Skeletal muscle cell (primary cell): ENCODE results near the gene GRAMD1A.

Experiments
- DNase-seq: peaks from one replicate; pipeline ENCODE4 v3.0.0-alpha.2; 2010; ENCODE audit warnings: low read depth
- H3K4me3 ChIP-seq: 2 replicates; pipeline ENCODE4 v1.5.1; 2011; ENCODE audit warnings: low read depth, mild to moderate bottlenecking, control low read depth, low read length, moderate library complexity

Gene GRAMD1A

DNA sequence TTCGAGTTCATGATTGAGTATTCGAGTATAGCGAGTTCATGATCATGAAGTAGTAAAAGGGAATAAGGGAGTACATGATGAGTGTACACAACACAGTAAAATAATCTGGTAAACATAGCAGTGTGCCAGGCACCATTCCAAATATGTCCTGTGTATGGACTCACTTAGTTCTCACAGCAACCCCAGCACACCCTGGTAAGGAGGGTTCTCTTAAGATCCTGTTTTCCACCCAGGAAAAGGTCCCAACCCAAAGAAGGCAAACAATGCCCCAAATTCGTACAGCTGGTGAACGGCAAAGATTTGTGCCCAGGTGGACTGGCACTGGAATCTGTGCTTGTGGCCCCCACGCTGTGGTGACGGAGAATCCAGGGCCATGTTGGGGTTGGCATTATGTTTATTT is 62.8 kb downstream of the GRAMD1A start:
- H3K4me3 ChIP-seq: no peak overlapping the region
- DNase-seq: no peak

DNA sequence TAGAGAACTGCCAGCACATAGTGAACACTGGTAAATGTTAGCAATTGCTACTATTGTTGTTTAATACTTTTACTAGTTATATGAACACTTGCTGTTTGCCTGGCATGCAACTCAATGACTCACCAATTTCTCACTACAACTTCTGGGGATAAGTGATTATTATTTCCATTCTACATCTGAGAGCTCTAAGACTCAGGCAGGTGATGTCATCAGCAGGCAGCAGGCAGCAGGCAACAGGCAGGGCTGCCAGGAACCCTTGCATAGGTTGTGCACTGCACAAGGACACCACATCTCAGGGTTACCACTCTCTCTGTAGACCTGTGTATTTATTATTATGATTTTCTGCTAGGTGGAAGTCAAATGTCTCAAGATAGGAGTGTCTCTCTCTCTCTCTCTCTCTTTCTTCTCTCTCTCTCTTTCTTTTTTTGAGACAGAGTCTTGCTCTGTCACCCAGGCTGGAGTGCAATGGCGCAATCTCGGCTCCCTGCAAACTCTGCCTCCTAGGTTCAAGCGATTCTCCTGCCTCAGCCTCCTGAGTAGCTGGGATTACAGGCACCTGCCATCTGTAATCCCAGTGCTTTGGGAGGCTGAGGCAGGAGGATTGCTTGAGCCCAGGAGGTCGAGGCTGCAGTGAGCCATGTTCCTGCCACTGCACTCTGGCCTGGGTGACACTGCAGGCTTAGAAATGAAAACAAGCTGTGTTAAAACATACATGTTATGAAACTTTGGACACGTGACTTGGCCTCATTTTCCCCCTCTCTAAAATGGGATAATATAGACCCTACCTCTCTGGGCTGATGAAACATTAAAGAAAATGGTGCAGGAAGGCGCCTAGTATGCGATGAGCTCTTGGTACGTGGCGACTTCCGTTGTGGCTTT is 64.1 kb downstream of the GRAMD1A start:
- peak; percentile 21 for DNase-seq
- H3K4me3 ChIP-seq: no peak overlapping the region

DNA sequence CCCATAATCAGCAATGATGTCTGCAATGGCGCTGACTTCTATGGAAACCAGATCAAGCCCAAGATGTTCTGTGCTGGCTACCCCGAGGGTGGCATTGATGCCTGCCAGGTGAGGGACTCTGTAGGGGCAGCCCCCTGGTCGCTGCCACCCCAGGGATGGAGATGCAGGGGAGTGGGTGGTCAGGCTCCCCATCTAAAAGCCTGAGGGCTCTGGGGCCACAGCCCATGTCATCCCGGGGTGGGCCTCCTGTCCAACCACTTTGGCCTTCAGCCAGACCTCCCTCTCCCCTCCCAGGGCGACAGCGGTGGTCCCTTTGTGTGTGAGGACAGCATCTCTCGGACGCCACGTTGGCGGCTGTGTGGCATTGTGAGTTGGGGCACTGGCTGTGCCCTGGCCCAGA is 65.5 kb downstream of the GRAMD1A start:
- DNase-seq: no peak
- no peak overlapping the region for H3K4me3 ChIP-seq

DNA sequence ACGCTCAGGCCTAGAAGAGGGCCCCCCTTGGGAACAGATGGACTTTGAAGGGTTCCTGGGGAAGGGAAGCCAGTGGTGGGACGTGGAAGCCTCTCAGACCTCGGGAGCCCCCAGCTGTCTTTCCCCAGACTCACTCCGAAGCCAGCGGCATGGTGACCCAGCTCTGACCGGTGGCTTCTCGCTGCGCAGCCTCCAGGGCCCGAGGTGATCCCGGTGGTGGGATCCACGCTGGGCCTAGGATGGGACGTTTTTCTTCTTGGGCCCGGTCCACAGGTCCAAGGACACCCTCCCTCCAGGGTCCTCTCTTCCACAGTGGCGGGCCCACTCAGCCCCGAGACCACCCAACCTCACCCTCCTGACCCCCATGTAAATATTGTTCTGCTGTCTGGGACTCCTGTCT is 66.0 kb downstream of the GRAMD1A start:
- H3K4me3 ChIP-seq: no peak overlapping the region

DNA sequence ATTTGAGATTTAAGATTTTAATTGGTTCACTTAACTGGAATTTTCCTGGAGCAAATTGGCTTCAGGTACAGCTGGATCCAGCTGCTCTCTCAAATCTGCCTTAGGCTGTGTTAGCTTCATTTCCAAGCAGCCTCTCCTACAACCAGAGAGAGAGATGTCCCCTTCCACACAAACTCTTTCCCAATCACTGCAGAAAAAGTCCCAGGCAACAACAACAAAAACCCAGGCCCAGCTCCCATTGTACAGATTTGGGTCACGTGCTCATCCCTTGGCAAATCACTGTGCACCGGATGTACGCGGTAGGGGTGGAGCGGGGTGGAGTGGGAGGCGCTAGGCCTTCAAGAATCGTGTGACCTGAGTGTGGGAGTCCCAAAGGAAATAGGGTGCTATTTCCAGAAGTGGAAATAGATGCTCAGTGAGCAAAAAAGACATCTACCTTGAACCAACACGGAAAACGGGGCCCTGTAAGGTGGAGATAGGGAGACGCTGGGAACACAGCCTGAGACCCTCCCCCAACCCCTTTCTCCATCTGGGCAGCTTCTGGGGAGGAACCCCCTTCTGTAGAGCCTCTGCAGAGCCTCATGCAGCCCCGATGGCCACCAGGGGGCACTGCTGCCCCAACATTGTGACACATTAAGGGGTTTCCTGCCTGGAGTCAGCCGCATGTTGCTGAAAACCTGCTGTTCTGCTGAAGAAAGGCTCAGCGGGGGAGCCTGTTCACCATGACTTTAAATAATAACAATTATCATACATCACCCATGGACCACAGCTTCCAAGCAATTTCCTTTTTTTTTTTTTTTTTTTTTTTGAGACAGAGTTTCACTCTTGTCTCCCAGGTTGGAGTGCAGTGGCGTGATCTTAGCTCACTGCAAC is 66.8 kb downstream of the GRAMD1A start:
- no peak overlapping the region for H3K4me3 ChIP-seq
- DNase-seq: no peak

More for the DNA sequence above, 66.0 kb downstream of the GRAMD1A start:
- DNase-seq: no peak

DNA sequence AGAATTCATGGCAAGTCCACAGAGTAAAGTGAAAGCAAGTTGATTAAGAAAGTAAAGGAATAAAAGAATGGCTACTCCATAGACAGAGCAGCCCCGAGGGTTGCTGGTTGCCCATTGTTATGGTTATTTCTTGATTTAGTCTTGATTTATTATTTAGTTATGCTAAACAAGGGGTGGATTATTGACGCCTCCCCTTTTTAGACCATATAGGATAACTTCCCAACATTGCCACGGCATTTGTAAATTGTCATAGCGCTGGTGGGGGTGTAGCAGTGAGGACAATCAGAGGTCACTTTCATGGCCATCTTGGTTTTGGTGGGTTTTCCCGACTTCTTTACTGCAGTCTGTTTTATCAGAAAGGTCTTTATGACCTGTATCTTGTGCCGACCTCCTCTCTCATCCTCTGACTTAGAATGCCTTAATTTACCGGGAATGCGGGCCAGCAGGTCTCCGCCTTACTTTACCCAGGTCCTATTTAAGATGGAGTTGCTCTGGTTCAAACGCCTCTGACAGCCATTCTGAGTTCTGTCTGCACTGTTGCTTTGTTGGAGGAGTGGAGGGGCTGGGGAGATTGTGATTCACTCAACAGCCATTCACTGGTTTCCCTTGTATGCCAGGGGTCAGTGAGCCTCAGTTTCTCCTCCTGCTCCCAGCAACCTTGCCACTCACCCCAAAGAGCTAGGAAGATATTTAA is 69.0 kb downstream of the GRAMD1A start:
- DNase-seq: no peak
- H3K4me3 ChIP-seq: no peak overlapping the region

DNA sequence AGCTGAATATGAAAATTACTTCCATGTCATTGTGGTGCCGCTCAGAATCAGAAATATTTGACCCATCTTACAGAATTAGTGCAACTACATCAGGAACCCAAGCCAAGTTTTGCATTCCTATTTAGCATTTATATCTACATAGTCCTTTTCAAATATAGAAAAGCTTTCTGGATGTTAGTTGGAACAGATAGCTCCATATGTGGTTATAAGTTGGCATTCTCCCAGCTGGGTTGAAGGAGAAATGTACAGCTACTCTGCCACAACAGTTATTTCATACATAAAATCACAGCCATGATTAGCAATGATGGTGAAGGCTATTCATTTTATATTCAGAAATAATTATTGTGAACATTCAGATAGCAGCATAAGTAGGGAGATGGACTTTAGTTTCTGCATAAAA is 69.6 kb downstream of the GRAMD1A start:
- no peak for DNase-seq
- H3K4me3 ChIP-seq: no peak overlapping the region

DNA sequence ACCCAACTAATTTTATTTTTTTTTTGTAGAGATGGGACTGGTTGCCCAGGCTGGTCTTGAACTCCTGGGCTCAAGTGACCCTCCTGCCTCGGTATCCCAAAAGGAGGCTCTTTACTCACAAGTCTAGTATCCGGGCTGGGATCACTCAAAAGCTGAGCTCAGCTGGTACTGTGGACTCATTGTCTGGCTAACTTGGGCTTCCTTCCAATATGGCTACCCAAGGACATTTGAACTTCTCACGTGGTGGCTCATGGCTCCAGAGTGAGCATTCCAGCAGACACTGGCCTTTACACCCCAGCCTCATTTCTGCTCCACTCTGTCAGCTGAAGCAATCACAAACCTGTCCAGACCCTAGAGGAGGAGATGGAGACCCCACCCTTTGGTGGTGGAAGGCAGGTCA is 70.3 kb downstream of the GRAMD1A start:
- no peak overlapping the region for H3K4me3 ChIP-seq
- no peak for DNase-seq

DNA sequence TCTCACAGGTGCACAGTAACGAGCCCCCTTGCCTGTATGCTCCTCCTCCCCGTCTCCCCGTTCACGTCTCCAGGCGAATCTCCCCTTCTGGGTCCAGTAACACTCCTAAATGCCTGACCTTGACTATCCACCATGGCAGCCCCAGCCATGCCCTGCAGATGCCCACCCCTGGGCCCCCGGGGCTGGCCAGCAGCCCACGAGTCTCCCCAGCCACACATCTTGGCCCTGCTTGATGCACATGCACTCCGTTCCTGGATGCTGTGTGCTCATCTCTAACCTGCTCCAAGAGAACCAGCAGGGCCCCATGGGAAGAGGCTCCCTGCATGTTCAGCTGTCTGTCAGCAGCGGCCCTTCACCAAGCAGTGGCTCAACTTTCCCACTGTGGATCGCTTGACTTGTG is 73.4 kb downstream of the GRAMD1A start:
- no peak for DNase-seq
- H3K4me3 ChIP-seq: no peak overlapping the region

DNA sequence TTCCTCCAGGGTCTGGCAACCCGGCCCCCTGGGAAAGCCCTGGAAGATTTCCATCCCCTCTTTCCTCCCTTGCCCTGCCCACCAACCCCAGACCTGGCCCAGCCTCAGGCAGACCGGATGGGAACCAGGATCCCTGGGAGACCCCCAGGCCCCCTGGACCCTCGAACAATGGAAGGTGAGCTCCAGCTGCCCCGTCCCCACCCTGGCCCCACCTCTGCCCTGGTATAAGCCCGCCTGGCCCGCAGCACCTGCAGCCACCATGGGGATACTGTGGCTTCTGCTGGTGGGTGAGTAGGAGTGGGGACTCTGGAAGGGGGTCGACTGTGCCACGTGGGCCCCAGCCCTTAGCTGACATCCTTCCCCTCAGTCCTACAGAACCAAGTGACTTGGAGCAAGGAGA is 73.8 kb downstream of the GRAMD1A start:
- no peak overlapping the region for H3K4me3 ChIP-seq
- DNase-seq: no peak

DNA sequence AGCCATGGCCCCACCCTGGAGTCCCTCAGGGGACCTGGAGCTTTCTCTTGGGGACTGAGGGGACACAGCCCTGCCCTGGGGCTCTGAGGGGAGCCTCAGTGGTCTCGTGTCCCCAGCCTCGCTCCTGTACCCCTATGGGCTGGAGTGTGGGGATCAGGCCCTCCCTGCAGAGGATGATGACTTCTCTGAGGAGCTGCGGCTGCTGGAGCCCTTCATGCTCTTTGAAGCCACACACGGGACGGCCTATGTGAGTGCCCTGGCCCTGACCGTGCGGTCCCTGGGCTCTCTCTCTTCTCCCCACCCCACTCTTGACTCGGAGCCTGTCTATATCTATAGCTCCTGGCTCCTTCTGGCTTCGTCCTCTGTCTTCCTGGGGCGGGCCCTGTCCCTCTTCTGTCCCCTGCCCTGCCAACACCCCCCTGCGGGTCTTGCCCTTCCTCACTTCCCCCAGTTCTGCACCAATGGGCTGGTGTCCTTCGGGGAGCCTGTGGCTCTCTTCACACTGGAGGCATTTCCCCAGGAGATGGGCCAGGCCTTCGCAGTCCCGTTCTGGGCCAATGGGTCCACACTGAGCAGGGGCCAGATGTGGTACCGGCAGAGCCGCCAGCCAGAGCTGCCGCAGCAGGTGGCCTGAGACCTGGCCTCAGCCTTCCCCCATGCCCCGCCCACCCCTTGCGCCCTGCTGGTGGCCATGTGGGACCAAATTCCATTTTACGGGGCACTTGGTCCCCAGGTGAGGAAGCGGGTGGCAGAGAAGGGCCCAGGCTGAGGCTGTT is 74.5 kb downstream of the GRAMD1A start:
- no peak for DNase-seq
- H3K4me3 ChIP-seq: no peak overlapping the region

DNA sequence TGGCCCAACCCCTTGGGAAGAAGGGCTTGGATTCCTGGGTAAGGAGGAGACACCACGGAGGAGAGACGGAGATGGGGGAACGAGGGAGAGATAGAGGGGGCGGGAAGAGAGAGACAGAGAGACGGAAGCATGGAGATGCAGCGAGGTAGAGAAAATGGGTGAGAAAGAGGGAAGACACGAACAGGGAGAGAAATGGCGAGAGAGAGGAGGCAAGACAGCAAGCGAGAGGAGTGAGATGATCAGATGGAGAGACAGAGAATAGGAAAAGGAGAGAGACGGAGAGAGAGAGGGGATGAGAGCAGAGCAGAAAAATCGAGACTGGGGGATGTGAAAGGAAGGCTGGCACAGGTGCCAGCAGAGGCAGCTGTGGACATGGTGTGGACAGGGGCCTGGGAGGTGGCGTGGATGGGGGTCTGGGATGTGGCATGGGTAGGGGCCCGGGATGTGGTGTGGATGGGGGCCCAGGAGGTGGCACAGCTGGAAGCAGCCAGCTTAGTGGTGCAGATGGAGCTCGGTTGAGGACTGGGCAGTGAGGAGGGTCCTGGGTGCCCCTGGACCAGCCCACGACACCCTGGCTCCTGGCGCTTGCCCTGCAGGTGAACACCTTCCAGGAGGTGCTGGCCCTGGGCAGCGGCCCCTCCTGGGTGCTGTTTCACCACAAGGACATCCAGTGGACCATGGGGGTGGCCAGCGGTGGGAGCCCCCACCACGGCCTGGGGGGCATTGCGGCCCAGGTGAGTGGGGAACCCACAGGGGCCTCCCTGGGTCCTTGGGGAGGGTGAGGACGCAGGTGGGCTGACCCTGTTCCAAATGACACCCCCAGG is 75.3 kb downstream of the GRAMD1A start:
- DNase-seq: no peak
- no peak overlapping the region for H3K4me3 ChIP-seq

DNA sequence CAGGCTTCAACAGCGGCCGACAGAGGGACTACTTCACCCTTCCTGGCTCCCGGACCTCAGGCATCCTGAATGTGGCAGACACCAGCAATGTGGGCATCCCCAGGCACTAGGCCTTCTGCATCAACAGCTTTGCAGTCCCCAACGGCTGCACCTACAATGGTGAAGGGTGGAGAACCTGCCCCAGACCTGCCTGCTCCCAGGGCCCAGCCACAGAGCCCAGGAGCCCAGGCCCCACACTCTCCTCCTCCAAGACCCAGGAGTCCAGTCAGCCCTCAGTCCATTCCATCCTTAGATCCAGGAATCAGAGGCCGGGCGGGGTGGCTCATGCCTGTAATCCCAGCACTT is 75.9 kb downstream of the GRAMD1A start:
- DNase-seq: no peak
- H3K4me3 ChIP-seq: no peak overlapping the region
